GM10266 (cell line): ENCODE measurements around the gene TBC1D10B.

Experiments
- DNase-seq: peaks from one replicate; pipeline ENCODE4 v3.0.0; 2012; ENCODE audit errors: extremely low spot score
- TF ChIP-seq, protein P1 (sequence below): IDR thresholded peaks from 2 replicates; pipeline ENCODE4 v1.5.1; 2012; ENCODE audit warnings: mild to moderate bottlenecking, low read depth; ENCODE audit not compliant: control insufficient read depth, insufficient read depth; ENCODE audit errors: missing control alignments

Gene TBC1D10B, protein sequence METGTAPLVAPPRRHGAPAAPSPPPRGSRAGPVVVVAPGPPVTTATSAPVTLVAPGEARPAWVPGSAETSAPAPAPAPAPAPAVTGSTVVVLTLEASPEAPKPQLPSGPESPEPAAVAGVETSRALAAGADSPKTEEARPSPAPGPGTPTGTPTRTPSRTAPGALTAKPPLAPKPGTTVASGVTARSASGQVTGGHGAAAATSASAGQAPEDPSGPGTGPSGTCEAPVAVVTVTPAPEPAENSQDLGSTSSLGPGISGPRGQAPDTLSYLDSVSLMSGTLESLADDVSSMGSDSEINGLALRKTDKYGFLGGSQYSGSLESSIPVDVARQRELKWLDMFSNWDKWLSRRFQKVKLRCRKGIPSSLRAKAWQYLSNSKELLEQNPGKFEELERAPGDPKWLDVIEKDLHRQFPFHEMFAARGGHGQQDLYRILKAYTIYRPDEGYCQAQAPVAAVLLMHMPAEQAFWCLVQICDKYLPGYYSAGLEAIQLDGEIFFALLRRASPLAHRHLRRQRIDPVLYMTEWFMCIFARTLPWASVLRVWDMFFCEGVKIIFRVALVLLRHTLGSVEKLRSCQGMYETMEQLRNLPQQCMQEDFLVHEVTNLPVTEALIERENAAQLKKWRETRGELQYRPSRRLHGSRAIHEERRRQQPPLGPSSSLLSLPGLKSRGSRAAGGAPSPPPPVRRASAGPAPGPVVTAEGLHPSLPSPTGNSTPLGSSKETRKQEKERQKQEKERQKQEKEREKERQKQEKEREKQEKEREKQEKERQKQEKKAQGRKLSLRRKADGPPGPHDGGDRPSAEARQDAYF

DNA sequence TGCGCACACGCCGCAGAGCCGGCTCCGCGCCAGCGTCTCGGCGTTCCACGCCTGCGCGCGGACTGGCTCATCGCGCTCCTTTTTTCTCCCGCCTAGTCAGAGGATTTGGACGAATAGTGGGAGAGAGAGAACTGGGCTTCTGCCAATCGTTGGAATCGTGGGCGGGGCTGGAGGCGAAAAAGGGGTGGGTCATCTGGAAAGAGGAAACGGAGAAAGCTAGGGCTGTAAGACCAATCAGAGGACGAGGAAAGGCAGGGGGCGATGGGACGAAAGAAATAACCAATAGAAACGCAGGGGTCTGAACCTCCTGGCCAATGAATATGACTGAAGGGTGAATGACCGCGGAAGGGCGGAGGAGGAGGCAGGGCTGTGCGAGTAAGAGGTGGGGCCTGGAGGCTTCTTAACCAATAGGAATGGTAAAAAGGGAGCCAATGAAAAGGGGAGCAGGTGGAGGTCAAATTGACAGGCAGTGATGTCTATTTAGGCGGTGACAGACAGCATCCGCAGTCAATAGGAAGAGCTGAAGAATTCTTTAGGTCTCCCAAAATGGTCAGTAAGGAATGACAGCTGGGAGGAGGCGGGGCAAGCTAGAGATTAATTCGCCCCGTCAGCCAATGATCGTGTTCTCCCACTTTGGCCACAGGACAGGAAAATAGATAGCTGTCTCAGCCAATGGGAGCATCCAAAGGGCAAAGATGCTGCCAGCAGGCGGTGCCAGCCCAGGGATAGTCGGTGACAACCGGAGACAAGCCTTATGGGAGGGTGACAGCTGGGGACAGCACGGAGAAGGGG, at the start of gene TBC1D10B:
TBC1D10B (minus strand) TSS at position 39 of the 792 bp plus-strand sequence. CDS start 311 bp downstream, outside the sequence.
- DNase-seq, result peak; percentile 98
- TF ChIP-seq, protein P1, sequence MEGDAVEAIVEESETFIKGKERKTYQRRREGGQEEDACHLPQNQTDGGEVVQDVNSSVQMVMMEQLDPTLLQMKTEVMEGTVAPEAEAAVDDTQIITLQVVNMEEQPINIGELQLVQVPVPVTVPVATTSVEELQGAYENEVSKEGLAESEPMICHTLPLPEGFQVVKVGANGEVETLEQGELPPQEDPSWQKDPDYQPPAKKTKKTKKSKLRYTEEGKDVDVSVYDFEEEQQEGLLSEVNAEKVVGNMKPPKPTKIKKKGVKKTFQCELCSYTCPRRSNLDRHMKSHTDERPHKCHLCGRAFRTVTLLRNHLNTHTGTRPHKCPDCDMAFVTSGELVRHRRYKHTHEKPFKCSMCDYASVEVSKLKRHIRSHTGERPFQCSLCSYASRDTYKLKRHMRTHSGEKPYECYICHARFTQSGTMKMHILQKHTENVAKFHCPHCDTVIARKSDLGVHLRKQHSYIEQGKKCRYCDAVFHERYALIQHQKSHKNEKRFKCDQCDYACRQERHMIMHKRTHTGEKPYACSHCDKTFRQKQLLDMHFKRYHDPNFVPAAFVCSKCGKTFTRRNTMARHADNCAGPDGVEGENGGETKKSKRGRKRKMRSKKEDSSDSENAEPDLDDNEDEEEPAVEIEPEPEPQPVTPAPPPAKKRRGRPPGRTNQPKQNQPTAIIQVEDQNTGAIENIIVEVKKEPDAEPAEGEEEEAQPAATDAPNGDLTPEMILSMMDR, result no peak

DNA sequence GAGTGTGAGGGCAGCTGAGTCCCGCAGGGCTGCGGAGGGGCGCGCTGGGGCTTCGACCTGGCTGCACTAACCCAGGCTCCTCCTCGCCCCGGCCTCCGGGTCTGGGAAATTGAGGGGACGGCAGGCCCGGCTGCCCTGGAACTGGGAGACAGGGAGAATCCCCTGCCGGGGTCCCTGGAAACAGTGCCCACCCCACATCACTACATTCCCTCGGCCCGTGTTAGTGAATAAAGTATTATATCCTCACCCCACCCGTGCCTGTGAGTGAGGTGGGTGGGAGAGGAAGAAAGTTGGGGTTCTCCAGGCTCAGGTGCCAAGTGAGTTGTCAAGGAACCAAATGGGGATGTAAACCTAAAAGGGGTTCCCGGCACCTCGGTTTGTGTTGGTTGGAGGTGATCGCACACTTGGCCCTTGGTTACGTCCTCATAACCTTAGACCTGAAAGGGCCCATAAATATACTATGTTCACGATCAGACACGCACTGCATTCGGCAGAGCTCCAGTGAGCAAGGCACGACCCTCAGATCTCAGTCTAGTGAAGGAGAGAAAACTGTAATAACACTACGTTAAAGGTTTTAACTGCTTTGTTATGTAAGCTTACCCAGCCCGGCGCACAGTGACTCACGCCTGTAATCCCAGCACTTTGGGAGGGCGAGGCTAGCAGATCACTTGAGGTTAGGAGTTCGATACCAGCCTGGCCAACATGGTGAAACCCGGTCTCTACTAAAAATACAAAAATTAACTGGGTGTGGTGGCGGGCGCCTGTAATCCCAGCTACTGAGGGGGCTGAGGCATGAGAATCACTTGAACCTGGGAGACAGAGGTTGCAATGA, 48.3 kb upstream of the TBC1D10B start:
- no peak for DNase-seq
- TF ChIP-seq, protein P1, result no peak

DNA sequence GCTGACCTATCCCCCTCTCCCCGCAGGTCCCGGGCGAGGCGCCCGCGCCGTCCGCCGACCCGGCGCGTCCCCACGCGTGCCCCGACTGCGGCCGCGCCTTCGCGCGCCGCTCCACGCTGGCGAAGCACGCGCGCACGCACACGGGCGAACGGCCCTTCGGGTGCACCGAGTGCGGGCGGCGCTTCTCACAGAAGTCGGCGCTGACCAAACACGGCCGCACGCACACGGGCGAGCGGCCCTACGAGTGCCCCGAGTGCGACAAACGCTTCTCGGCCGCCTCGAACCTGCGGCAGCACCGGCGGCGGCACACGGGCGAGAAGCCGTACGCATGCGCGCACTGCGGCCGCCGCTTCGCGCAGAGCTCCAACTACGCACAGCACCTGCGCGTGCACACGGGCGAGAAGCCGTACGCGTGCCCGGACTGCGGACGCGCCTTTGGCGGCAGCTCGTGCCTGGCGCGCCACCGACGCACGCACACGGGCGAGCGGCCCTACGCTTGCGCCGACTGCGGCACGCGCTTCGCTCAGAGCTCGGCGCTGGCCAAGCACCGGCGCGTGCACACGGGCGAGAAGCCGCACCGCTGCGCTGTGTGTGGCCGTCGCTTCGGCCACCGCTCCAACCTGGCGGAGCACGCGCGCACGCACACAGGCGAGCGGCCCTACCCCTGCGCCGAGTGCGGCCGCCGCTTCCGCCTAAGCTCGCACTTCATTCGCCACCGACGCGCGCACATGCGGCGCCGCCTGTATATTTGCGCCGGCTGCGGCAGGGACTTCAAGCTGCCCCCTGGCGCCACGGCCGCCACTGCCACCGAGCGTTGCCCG, 47.4 kb upstream of the TBC1D10B start:
- TF ChIP-seq, protein P1, result peak; percentile 24
- peak; percentile 94 for DNase-seq

DNA sequence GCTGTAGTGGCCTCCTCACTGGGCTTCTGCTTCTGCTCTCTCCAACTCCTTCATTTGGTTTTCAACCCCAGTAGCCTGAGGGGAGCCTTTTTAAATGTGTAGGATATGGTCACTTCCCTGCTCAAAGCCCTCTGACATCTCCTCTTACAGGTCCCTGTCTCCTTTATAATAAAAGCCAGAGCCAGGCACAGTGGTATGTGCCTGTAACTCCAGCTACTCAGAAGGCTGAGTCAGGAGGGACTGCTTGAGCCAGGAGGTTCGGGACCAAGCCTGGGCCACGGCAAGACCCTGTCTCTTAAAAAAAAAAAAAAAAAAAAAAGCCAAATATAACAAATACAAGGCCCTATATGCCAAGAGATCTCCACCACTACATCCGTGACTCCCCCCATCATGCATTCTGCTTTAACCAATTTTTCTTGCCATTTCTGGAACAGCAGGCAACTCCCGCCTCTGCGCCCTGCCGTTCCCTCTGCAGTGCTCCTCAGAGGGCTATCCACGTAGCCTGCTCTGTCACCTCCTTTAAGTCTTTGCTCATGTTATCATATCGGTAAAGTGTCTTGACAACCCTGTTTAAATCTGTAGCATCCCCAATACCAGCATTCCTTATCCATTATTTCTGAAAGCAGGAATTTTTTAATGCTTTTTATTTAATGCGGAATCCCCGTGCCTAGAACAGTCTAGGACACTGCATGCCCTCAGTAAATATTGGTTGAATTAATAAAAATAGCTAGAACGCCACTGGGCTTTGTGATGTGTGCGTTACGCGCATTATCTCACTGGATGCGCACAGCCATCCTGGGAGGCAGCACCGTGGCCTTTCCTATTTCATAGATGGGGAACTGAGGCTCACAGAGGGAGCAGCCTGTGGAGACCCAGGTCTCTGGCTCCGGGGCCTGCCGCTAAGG, 46.6 kb upstream of the TBC1D10B start:
- no peak for DNase-seq
- TF ChIP-seq, protein P1, result no peak

DNA sequence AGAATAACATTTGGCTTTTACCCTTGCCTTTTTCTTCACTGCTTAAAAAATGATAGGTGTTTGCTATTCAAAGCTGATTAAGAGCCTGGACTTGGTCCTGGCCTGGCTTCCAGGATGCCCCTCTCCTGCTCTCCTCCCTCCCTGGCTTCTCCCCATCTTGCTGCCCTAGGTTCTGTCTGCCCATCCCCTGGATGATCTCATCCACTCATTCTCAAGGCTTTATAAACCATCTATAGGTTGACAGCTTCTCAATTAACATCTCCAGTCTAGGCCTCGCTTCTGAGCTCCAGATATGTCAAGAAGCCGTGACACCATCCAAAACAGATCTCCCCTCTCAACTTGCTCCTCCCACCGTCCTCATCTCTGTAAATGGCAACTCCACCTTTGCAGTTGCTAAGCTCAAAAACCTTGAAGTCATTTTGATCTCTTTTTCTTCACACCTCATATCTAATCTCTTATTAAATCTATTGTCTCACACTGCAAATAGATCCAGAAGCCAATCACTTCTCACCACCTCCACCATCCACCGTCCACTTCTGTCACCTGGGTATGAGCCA, 45.8 kb upstream of the TBC1D10B start:
- TF ChIP-seq, protein P1, result no peak
- DNase-seq, result no peak
